NB4 (cell line): Measurements from ENCODE around the gene RXRA.

Source experiments
- DNase-seq: peaks from one replicate; pipeline ENCODE4 v3.0.0; 2010; ENCODE audit warnings: low read depth
- H3K4me3 ChIP-seq: one replicate; pipeline ENCODE4 v1.5.1; 2011; ENCODE audit warnings: mild to moderate bottlenecking, low read depth, low read length, moderate library complexity
- MYC ChIP-seq: IDR thresholded peaks from 2 replicates; pipeline ENCODE4 v1.6.1; 2011; ENCODE audit warnings: low read depth, low read length
- POLR2A ChIP-seq: IDR thresholded peaks from 2 replicates; pipeline ENCODE4 v1.6.1; 2011; ENCODE audit warnings: mild to moderate bottlenecking; ENCODE audit not compliant: insufficient read length; ENCODE audit errors: extremely low read depth
- TF ChIP-seq, protein P1 (sequence below): IDR thresholded peaks from 2 replicates; pipeline ENCODE4 v1.6.1; 2011; ENCODE audit warnings: low read depth, low read length
- TF ChIP-seq, protein P2 (sequence below): IDR thresholded peaks from one replicate; pipeline ENCODE4 v1.5.1; 2012; ENCODE audit warnings: low read depth, low read length

The RXRA gene

DNA sequence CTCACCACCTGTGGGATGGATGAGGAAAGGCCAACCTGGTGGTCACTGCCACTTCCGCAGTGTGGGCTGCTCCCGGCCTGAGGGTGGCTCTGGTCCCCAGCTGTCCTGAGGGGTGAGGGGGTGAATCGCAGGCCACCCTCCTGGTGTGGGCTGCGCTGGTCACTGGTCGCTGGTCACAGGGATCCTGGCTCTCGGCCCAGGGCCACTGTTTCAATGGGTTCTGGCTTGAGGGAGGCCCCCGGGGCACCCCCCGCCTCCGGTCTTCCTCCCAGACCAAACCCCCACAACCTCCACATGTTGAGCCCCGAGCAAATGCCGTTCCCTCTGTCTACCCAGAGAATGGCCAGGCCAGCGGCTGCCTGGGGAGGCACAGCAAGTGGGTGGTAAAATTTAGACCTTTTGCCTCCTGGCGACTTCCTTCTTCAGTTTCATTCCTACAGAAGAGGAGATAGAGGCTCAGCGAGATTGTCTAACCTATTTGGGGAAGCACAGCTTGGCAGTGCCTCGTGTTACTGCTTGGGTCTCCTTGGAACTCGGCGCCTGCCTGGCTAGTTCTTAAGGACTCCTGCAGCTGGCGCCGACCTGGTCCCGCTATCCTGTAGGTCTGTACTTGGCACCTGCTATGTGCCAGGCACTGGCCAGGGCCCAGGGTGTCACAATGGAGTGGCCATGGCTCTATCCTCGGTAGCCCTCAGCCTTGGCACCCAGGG is 48.2 kb downstream of the RXRA start:
- H3K4me3 ChIP-seq: peak overlapping the region; percentile 82
- DNase-seq: peak; percentile 74
- TF ChIP-seq, protein P1, sequence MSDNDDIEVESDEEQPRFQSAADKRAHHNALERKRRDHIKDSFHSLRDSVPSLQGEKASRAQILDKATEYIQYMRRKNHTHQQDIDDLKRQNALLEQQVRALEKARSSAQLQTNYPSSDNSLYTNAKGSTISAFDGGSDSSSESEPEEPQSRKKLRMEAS: no peak
- TF ChIP-seq, protein P2, sequence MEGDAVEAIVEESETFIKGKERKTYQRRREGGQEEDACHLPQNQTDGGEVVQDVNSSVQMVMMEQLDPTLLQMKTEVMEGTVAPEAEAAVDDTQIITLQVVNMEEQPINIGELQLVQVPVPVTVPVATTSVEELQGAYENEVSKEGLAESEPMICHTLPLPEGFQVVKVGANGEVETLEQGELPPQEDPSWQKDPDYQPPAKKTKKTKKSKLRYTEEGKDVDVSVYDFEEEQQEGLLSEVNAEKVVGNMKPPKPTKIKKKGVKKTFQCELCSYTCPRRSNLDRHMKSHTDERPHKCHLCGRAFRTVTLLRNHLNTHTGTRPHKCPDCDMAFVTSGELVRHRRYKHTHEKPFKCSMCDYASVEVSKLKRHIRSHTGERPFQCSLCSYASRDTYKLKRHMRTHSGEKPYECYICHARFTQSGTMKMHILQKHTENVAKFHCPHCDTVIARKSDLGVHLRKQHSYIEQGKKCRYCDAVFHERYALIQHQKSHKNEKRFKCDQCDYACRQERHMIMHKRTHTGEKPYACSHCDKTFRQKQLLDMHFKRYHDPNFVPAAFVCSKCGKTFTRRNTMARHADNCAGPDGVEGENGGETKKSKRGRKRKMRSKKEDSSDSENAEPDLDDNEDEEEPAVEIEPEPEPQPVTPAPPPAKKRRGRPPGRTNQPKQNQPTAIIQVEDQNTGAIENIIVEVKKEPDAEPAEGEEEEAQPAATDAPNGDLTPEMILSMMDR: no peak
- no peak for TF ChIP-seq POLR2A
- no peak; the same call in 1 of the 2 replicates for TF ChIP-seq MYC

DNA sequence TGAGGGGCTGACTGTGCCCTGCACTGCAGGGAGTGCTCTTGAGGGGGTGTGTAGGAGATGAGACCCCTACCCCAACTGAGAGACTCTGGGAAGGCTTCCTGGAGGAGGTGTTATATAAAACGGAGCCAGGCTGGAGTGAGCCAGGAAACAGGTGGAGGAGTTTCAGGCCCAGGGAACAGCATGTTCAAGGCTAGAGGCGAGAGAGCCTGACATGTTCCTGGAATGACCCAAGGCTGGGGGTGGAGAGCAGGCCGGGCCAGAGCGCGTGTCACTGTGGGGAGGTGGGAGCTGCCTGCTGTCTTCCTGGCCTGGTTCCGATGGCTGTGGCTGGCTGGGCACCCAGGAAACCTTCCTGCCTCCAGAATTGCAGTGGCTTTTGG is 48.7 kb downstream of the RXRA start:
- peak; percentile 63 for DNase-seq
- H3K4me3 ChIP-seq: peak overlapping the region; percentile 82
- TF ChIP-seq MYC: no peak
- TF ChIP-seq, protein P2: no peak
- TF ChIP-seq, protein P1: no peak
- TF ChIP-seq POLR2A: no peak

DNA sequence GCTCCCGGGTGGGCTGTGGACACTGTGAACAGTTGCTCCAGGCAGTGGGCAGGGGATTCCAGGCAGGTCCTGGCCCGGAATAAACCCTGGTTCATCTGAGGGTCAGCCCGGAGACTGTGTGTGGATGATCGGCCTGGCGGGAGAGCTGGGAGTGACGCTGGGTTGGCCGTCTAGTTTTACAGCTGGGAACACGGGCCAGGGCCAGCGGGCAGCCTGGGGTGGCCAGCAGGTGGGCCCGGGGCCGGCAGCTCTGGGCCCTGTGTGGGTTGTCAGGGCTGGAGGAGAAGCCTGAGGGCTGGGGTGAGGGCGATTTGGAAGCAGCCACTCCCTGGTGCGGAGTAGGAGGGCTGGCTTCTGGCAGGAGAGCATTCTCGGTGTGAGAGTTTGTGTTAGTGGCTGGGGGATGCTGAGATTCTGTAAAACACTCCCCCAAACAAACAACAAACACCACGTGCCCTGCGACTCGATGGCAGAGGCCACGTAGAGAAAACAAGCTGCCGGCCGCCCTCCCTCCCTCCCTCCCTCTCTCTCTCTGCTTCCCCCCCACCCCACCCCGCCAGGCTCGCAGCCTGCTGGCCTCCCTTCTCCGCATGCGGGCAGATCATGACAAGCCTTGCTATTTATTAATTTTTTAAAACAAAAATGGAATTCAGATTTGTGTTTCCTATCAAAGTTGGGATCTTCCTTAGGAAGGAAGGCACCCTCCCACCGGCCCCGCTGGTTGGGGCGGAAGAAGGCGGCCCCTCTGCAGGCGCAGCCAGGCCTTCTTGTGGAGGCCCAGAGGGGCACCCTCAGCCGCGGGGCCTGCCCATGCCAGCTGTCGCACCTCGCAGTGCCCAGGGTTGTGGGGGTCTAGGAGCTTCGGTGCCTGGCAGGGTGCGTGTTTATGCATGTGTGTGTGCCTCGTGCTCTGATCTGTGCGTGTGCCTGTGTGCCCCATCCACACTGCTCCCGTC is 49.5 kb downstream of the RXRA start:
- peak overlapping the region; percentile 82 for H3K4me3 ChIP-seq
- DNase-seq: peak; percentile 72
- TF ChIP-seq, protein P1: peak; percentile 82
- TF ChIP-seq MYC (0 out of 2 replicates have a peak, but pooled peaks have one; percentile 11), POLR2A (no peak)
- TF ChIP-seq, protein P2: no peak

DNA sequence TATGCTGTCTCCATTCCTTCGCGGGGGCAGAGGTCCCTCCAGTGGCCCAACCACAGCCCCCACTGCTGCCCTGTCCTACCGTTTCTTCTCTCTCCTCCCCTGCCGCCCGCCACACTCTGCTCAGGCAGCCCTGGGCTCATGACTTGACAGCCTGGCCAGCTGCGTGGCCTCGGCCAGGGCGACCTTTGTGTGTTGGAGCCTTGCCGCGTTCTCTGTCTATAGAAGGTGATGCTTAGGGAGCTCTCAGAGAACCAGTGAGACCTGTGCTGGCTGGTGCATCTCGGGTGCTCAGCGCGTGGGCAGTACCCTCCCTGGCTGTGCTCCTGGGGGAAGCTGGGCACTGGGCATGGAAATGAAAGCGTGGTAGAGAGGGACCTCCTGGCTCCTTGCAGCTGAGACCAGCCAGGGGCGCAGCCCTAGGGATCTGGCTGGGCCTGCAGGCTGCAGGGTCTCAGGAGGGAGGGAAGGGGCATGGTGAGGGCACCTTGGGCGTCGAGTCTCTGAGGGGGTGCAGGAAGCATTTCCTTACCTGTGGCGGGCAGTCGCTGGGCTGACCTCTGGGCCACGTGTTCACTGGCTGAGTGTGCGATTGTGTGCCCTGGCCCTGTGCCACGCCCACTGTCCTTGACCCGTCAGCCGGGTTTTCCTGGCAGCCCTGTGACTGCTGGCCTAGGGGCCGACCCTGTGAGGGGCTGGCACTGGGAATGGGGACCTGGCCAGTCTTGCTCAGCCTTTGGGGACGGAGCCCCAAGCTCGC is 50.3 kb downstream of the RXRA start:
- no peak for DNase-seq
- peak overlapping the region; percentile 82 for H3K4me3 ChIP-seq
- TF ChIP-seq, protein P1: no peak
- TF ChIP-seq, protein P2: no peak
- no peak for TF ChIP-seq POLR2A
- TF ChIP-seq MYC: no peak

DNA sequence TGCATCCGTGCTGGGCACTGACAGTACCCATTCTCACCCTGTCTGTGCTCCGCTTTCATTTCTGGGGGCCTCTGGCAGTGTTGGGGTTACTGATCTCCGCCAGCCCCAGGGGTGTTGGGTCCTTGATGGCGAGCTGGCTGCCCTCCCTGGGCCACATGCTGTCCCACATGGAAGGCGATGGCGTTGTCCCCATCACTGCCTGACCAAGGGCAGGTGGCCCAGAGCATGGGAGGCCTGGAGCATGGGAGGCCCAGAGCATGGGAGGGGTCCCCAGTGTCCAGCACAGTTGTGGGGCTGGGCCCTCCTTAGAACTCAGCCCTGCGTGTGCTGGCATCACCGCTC is 50.9 kb downstream of the RXRA start:
- no peak for TF ChIP-seq MYC
- DNase-seq: no peak
- H3K4me3 ChIP-seq: no peak overlapping the region

DNA sequence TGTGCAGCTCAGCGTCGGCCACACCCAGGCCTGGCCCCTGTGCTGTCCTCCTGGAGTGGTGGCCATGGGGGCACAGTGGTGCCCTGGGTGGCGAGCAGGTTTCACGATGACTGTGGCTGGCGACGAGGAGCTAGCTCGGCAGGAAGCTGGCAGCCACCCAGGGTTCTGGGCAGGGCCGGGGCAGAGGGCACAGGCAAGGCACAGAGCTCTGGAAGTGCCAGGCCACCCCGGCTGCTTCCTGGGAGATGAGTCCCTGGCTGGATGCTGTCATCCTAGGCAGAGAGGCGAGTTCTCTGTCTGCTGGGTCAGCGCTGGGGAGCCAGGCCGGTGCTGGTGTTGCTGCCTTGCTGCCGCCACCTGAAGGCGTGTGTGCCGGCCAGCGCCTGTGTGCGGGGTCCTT is 51.7 kb downstream of the RXRA start:
- DNase-seq: no peak

More for the DNA sequence above, 51.7 kb downstream of the RXRA start:
- TF ChIP-seq, protein P1: no peak
- TF ChIP-seq, protein P2: no peak
- TF ChIP-seq MYC (no peak), POLR2A (no peak)
- H3K4me3 ChIP-seq: no peak overlapping the region
